ENCODE results near the gene RNF114.
A peak's percentile ranks its signal among the peaks of the same experiment; 100 is the strongest.

Gene RNF114

GRCh38 chr20:49910340-49910706 is 25.9 kb upstream of the RNF114 start:
- Histone ChIP-seq H3K36me3 (peaks cover 21 to 51% (median 33%) of the 10 kb centered on the region in 3 donors), H3K9me3 (no peaks in the 10 kb centered on the region), H3K27me3 (no peaks in the 10 kb centered on the region), H3K4me1 (peaks cover 0 to 38% (median 20%) of the 10 kb centered on the region in 4 donors), H3K4me3 (no peak overlapping the region), H3K27ac (no peak overlapping the region)
- TF ChIP-seq CTCF (IDR thresholded peaks at IDR 0.05), result no peak
- intact Hi-C loops (cut with DNase I; ENCODE audit: low total_unique reads), result loop anchor here (10.0 kb wide), 2 partner anchors 196 to 366 kb away; partner anchors contain the start of gene B4GALT5
- peak in 1 of 2 donors; percentile 32 for DNase-seq

DNA sequence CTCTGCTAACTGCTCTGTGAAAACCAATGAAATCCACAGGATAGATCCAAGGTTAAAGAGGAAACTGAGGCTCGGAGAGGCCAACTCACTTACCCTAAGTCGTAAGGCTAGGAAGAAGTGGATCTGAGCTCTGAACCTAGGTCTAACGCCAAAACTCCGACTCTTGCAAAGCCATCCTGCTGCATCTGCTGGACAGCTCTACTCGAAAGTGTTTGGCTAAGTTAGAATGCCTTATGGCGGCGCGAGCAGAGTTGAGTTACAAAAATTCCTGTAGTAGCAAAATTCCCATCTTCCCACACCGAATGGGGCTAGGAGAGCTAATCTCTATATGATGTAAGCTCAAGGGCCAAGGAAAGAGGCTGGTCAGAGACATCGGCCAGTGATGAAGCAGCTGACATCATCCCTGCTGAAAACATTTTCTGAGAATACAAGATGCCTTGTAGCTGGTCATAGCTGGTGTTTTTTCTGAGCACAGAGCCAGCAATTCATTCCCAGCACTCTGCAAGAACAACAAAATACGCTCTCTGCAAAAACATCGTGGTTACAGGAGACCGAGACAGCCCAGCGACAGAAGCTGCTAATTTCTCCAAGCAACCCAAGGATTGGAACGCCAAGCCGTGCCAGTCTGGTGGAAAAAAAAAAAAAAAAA is 22.7 kb upstream of the RNF114 start:
- peaks cover 0 to 33% (median 24%) of the 10 kb centered on the region in 4 donors for H3K4me1 ChIP-seq
- peak overlapping the region in 1 of 2 donors; percentile 15 for H3K27ac ChIP-seq
- H3K36me3 ChIP-seq, result peaks cover 0 to 19% (median 3%) of the 10 kb centered on the region in 3 donors
- DNase-seq, result peak in 1 of 2 donors; percentile 23
- TF ChIP-seq CTCF (IDR thresholded peaks at IDR 0.05), result no peak
- H3K9me3 ChIP-seq, result no peaks in the 10 kb centered on the region
- no peaks in the 10 kb centered on the region for H3K27me3 ChIP-seq
- no peak overlapping the region for H3K4me3 ChIP-seq
- intact Hi-C loops (cut with DNase I; ENCODE audit: low total_unique reads), result loop anchor here (10.0 kb wide), 2 partner anchors 199 to 369 kb away; partner anchors contain the start of gene B4GALT5

GRCh38 chr20:49914310-49915117 is 21.7 kb upstream of the RNF114 start:
- H3K9me3 ChIP-seq, result no peaks in the 10 kb centered on the region
- DNase-seq, result peak in 1 of 2 donors; percentile 66
- H3K27ac ChIP-seq, result peak overlapping the region; percentile 96 to 97
- no peak for TF ChIP-seq CTCF (IDR thresholded peaks at IDR 0.05)
- H3K36me3 ChIP-seq, result peaks cover 0 to 9% (median 0%) of the 10 kb centered on the region in 3 donors
- H3K27me3 ChIP-seq, result no peaks in the 10 kb centered on the region
- H3K4me3 ChIP-seq, result peak overlapping the region; percentile 70 to 90
- intact Hi-C loops (cut with DNase I; ENCODE audit: low total_unique reads), result loop anchor here (10.0 kb wide), 2 partner anchors 200 to 370 kb away; partner anchors contain the start of gene B4GALT5
- H3K4me1 ChIP-seq, result peaks cover 0 to 33% (median 24%) of the 10 kb centered on the region in 4 donors

DNA sequence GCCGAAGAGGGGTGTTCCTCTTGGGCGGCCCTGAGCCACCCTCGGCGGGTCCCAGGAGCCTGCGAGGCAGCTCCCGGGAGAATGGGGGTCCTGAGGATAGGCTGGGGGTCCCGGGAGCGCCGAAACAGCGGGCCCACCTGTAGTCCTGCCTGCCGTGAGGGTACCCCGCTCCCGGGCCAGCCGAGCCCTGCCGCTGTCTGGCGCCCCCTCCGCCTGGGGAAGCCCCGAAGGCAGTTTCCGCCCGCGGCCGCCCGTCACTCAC is 21.1 kb upstream of the RNF114 start:
- no peak for TF ChIP-seq CTCF (IDR thresholded peaks at IDR 0.05)
- peak overlapping the region; percentile 70 to 90 for H3K4me3 ChIP-seq
- no peaks in the 10 kb centered on the region for H3K27me3 ChIP-seq
- H3K9me3 ChIP-seq, result no peaks in the 10 kb centered on the region
- H3K27ac ChIP-seq, result peak overlapping the region; percentile 96 to 97
- intact Hi-C loops (cut with DNase I; ENCODE audit: low total_unique reads), result loop anchor here (10.0 kb wide), 2 partner anchors 200 to 370 kb away; partner anchors contain the start of gene B4GALT5
- H3K4me1 ChIP-seq, result peaks cover 0 to 32% (median 24%) of the 10 kb centered on the region in 4 donors
- H3K36me3 ChIP-seq, result peaks cover 0 to 4% (median 0%) of the 10 kb centered on the region in 3 donors
- no peak for DNase-seq

DNA sequence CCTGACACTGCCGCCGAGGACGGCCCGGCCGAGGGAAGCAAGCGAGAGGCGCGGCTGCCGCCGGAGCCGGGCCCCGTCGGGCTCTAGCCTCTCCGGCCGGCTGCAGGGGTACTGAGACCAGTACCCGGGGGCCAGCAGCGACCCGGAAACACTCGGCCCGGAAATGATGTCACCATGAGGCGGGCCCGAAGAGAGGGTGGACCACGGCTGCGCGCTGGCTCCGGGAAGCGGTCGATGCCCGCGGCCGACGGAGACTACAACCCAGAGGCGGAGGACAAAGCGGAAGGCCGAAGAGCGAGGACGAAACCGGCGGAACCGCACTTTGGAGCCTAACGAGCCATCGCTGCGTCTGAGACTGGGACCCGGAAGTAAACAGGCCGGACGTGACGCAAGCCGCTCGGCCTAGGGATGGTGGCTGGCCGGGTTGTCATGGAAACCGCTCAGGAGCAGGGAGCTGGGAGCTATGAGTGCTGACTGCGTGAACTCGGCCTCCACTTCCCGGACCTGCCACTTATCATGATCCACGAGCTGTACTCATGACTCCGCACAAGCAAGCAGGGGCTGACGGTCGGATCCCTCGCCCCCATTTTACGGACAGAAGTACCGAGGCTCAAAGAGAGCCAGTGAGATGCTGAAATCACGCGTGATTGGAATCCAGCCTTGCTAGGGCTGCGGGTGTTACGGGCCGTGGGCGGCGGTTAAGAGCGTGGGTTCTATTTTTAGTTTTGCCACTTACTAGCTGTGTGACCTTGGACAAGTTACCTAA is 20.6 kb upstream of the RNF114 start, which contains the start of gene SPATA2:
Gene SPATA2, minus strand, starts transcription at position 150 of the 766 bp plus-strand sequence. CDS start 7,039 bp downstream, outside the sequence.
- Histone ChIP-seq H3K9me3 (no peaks in the 10 kb centered on the region), H3K4me1 (peaks cover 0 to 32% (median 21%) of the 10 kb centered on the region in 4 donors), H3K4me3 (peak within 1 kb of the TSS; percentile 70 to 90), H3K27ac (peak within 1 kb of the TSS; percentile 96 to 97), H3K27me3 (no peaks in the 10 kb centered on the region), H3K36me3 (no peaks in the 10 kb centered on the region)
- peak; percentile 97 to 98 for DNase-seq
- intact Hi-C loops (cut with DNase I; ENCODE audit: low total_unique reads), result loop anchor here (10.0 kb wide), 2 partner anchors 201 to 371 kb away; partner anchors contain the start of gene B4GALT5
- TF ChIP-seq CTCF (IDR thresholded peaks at IDR 0.05), result no peak

All from tibial artery (tissue), 4 donors.